HUDEP-2 (cell line): ENCODE measurements around the gene TMEM107.
A peak's percentile ranks its signal among the peaks of the same experiment; 100 is the strongest.
"Not testable (repeated sequence)": the region's sequence is repeated elsewhere in the genome, so short reads cannot be mapped to it uniquely, and the experiment has no call there.

ENCODE experiments used
- DNase-seq, 76 experiments: peaks; one replicate each; lab custom pipeline; 2025; ENCODE audit not compliant: unreplicated experiment in 76 of 76; lab: John Stamatoyannopoulos, UW

The TMEM107 gene

DNA sequence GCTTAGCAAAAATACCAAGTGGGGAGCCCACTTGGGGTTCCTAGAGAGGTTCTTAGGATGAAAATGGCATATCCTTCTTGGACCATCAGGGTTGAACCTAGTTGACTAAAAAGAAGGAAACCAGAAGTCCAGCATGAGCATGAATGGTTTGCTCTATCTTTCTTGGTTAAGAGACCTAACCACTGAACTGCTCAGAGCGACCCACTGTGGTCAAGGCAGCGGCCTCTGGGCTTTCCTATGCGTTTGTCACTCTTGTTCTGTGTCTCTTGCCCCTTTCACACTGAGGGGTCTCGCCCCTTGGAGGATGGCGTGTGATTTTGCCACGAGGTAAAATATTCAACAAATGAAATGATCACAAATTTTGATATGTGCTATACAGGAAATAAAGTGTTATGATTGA, 14.3 kb upstream of the TMEM107 start:
- DNase-seq, result no peak

DNA sequence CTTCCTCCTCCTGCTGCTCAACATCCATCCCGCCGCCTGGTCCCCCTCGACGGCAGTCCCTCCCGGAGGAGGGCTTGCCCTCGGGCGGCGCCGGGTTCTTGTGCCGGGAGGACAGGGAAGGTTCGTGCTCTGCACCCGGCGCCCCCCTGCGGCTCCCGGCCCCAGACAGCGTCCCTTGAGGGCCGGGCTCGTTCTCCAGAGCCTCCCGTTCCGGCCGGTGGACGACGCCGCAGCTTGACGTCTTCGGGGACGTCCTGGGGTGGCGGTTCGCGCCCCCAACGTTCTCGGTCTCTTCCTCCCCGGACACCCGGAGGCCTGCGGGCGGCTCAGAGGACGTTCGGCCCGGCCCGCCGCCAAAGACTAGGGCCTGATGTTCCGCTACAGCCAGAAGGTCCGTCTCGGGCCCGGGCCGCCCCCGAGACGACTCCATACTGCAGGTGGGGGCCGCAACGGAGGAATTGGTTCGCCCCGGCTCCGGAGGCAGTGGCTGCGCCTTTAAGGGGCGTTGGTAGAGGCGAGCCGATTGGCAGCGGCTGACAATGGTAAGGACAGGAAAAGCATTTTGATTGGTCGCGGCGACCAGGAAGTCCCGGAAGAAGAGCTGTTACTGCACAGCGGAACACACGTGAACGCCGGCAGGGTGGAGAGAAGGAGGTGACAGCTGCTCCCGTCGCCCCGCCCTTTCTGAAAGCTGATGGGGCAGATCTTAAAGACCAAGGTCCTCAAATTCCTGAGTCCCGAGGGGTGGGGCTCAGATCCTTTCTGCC, 13.7 kb upstream of the TMEM107 start, which contains the start of gene BORCS6:
BORCS6 (minus strand) TSS at position 470 of the 767 bp plus-strand sequence; CDS start at position 430, 40 bp downstream.
- DNase-seq, result peak in 74 of 76 experiments; percentile 38 to 98 (median 95)

DNA sequence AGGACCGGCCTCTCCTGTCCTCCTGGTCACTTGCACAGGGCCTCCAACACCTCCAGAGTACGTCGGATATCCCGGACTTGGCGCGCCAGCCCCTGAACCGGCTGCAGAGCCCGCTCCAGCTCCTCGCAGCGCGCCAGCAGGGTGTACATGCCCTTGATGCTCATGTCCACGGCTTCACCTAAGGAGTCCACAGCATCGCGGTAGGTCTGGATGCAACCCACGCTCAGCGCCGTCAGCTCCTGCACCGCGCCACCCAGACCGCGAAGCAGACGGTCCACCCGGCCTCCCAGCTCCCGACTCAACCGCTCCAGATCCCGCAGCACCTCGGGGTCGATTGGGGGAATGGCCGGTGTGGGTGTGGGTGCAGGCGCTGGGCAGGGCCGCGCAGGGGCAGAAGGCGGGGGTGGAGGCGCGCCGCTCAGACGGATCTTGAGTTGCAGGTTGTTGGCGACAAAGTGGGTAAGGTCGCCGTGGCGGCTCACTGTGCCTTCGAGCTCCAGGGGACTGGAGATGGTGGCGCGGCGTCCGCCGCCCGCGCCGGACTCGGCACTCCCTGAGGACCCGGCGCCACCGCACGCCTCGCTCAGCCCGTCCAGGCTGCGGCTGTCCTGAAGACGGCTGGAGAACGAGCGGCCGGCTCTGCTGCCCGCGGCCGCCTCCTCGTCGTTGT, 13.0 kb upstream of the TMEM107 start:
- DNase-seq, result peak in 5 of 76 experiments; percentile 14 to 32 (median 27)

DNA sequence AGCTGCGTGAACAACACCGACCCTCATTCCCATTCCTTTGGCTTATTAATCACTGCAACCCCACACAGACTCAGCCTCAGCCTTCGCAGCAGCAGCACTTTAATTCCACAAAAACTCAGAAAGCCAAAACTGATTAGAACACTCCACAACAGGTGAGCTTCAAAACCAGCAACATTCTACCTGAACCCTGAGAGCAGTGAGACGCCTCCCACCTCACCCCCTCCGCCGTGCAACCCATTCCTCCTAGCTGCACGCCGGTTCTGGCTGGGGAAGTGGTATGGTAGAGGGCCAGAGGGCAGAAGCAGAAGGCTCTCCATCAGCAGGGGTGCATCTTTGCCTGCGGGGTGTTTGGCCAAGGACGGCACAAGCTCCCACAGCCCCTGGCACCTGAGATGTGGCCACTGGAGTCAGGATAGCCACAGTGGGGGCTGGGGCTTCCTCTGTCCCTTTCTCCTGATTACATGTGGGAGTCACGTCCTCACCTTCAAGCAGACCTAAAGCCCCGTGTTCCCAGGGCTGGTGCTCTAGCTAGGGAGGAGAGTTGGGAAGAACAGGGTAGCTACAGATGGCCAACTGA, 12.2 kb upstream of the TMEM107 start:
- DNase-seq, result peak in 1 of 76 experiments; percentile 9

DNA sequence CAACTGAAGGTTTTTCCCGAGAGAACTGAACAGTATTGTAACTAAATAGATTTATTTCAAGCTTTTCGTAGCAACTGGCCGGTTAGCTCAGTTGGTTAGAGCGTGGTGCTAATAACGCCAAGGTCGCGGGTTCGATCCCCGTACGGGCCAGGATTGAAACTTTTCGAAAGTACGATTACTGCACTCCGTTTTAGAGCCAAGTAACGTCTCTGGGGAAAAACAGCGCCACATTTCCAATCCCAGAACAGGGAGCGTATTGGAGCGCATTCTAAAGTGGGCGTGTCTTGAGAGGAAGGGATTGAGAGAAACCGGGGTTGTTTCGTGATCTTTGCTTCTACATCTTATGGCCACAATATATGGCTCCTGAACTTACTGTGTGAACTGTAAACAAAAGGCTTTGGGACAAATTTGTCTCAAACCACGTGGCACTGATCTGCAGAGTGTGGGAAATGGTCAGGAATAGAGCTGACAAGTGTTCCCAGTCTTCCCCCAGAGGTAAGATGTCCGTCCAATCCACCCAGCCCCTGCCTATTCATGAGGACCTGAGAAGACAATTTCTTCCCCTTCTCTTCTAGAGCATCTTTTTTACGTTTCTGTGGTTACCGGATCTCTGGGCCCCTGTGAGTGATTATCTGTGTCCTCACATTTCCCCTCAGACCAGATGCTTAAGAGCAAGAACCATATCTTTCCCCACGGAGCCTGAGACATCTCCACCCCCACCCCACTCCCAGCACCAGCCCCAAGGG, 11.5 kb upstream of the TMEM107 start:
- DNase-seq, result peak in 74 of 76 experiments; percentile 55 to 97 (median 91)

DNA sequence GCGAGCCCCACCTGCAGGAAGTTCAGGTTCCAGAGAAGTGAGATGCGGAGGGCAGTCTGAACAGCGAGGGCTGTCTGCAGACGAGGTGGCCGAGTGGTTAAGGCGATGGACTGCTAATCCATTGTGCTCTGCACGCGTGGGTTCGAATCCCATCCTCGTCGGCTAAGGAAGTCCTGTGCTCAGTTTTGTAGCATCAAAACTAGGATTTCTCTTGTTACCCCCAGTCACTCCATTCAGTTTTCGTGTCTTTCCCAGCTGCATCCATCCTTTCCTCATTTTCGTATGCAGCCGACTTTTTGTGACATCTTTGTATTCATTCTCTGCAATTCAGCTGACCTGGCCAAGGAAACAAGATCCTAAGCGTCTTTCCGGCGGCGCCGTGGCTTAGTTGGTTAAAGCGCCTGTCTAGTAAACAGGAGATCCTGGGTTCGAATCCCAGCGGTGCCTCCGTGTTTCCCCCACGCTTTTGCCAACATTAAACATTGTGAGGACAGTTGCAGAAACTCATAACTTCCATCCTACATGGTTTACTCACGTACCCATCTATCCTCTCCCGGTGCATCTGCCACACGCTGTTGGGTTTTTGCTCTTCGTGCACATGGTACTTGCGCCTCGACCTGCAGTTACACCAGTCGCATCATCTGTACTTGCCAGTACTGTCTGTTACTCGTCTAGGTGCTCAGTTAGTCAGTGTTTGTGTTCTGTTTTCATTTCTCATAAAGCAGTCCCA, 10.8 kb upstream of the TMEM107 start:
- DNase-seq, result peak in 74 of 76 experiments; percentile 64 to 99 (median 94)

DNA sequence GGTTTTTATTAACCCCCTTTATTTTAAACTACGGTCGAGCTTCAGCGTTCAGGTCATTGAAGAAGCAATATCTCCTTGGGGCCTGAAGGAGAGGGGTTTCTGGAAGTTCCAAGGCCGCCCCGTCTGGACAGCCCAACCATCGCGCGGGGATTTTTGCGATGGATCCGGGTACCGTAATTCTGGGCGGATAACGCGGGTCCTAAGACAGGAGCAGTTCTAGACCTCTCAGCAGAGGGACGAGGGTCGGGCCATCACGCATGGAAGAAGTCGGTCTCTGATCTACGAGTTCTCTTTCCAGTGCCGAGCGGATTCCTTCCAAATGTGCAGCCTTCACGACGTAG, 10.2 kb upstream of the TMEM107 start:
- peak in 1 of 76 experiments; percentile 98 for DNase-seq

DNA sequence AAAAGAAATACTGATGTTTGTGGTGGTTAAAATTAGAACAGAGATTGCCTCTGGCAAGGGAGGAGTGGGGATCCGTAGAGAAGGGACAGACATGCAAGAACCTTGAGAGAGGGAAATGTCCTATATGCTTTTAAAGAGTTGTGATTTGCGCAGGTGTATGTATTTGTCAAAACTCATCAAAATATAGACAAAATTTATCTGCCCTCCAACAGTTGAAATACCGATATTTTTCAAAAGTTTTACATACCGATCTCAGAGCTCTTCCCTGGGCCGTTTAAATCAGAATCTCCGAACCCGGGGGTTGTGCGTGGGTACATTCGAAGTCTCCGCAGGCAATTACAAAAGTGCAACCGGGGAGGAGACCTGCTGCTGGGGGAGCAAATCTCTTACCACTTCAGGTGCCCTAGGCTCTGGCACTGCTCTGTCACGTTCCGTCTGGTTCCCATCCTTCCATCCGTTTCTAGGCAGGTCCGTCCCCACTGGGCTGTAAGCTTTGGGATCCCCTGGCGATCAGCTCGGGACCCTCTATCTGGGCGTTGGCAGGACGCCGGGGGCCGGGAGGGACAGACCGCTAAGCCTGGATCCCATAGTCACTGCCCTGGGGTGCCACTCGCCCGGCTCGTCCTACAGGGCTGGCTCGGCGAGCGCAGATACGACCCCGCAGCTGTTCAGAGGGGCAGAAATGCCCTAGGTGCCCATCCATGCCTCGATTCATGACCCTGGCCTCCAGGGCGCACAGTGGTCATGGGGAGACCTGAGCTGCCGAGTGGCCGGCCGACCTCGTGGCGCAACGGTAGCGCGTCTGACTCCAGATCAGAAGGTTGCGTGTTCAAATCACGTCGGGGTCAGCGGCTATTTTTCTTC, 9.6 kb upstream of the TMEM107 start:
- DNase-seq, result peak in 68 of 76 experiments; percentile 33 to 98 (median 71)

DNA sequence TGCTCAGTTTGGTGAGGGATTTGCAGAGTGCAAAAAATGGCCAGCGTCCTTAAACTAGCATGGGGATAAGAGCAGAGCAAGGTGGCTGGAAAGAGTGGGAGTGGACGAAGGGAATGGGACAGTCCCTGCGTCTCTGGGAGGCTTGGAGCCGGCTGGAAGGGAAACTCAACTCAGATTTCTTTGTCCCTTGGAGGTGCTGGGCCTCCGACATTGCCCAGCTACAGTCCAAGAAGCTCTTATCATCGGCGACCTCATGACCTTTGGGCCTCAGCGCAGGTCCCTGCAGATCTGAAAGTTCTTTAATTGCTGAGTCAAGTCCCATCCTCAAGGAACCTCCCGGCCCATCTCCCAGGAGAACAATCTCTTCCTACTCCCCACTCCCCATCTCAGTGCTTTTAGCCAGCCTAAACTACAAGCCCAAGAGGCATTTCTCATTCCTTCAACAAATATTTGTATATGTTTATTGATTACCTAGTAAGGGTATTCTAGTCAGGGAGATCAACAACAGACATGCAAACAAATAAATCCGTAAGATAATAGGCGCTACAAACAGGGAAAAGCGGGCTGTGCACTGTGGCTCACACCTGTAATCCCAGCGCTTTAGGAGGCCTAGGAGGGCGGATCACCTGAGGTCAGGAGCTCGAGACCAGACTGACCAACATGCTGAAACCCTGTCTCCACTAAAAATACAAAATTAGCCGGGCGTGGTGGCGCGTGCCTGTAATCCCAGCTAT, 985 bp upstream of the TMEM107 start:
- DNase-seq, result peak in 1 of 76 experiments; percentile 9

DNA sequence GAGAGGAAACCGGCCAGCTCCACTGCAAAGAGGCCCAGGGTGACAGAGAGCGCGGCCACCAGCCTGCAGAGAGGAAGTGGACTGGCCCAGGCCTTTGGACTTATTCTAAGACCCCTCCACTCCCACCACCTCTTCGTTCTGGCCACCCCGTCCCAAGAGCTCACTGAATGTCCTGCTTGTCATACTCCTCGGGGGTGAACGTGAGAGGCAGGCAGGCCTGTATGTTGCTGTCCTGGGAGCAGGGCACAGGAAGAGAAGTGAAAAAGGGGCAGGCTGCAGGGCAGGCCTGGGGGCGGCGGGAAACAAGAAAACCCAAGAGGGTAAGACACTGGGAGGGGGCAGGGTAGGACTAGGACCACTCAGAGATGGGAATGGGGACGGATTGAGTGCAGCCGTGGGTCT, 384 bp downstream of the TMEM107 start:
- peak in 4 of 76 experiments; percentile 23 to 49 (median 40) for DNase-seq

DNA sequence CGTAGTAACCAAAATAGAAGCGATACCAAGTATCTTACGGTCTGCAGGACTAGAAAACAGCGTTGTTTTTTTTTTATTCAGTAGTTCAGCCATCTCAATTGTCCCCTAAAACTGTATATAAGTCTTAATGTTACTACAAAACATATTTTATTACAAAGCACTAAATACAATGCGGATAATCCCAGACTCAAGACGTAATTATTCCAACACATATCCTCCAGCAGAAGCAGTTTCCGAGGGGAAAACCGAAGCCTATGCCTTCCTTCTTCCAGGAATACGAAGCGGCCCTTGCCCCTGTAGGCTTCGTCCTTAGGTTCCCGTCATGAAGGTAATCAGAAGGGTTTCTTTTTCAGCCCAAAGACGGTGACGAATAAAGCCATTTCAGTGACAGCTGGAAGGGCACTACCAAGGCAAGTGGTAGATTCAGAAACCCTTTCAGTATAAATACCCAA, 2.3 kb downstream of the TMEM107 start:
- peak in 2 of 76 experiments; percentile 8 to 19 for DNase-seq

DNA sequence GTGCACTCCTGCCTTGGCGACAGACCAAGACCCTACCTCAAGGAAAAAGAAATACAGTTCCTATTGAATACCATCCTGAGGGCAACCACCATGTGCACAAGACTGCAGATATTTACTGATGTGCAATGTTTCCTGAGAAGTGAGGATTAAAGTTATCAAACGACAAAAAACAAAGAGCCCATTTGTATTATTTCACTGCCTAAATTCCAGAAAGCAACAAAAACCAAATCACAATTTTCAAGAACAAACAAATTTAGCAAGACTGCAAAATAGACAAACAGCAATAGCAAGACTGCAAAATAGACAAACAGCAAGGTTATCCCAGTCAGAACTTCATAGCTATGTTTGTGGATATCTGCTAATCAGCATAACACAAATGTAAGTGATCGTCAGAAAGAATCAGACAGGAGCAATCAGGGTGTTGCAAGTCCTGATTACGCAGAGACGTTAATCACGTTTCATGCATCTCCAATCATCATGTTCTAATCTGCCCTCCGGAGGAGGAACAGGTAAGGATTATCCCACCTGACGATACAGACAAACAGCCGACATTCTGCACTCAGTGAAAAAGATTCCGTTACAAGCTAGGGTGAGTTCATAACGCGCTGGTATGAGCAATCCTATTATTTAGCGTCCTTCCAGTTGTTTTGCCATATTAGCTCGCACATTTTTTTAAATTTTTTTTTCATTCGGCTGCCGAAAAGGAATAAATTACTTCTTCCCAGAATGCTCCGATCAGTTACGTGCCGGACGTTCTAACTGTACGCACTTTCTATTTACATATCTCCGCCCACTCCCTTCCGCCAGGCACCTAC, 2.9 kb downstream of the TMEM107 start:
- DNase-seq, result peak in 73 of 76 experiments; percentile 12 to 98 (median 79)

DNA sequence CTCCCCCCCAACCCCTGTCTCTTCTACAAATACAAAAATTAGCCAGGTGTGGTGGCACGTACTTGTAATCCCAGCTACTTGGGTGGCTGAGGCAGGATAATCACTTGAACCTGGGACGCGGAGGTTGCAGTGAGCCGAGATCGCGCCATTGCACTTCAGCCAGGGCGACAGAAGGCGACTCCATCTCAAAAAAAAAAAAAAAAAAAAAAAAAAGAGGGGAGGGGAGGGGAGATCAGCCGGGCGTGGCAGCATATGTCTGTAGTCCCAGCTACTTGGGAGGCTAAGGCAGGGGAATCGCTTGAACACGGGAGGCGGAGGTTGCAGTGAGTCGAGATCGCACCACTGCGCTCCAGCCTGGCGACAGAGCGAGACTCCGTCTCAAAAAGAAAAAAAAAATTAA, 6.0 kb downstream of the TMEM107 start:
- DNase-seq, result not testable (repeated sequence)

DNA sequence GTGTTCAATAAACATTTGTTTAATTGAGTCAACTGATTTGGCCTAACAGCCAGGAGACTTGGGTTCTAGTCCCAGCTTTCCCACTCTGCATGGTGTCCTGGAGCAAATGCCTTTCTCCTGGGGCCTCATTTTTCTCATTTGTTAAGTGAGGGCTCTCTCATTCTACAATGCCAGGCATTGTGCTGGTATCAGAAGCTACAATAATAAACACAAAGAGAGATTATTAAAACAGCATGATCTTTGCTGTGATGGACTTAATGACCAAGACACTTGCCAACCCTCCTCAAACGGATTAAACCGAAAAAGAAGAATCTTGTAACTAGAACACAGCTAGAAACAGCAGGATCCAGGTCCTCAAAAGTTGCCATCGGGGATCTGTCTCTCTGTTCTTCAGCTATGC, 8.7 kb downstream of the TMEM107 start:
- no peak for DNase-seq

DNA sequence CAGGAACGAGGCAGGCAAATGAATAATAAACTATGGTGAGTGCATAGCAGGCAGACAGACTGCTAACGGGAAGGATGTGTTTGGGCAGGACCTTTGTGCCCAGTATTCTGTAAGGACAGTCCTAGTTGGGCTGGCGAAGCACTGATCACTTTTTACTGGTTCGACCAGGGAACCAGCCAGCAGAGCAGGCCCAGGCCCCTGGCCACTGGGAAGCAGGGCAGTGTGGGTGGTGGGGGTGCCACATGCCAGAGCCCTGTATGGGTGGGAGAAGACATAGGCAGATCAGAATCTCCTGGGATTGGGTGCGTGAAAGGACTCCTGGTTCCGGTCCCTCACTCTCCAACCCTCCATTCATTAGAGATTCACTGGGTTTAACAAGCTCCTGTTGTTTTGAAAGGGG, 9.4 kb downstream of the TMEM107 start:
- no peak for DNase-seq

DNA sequence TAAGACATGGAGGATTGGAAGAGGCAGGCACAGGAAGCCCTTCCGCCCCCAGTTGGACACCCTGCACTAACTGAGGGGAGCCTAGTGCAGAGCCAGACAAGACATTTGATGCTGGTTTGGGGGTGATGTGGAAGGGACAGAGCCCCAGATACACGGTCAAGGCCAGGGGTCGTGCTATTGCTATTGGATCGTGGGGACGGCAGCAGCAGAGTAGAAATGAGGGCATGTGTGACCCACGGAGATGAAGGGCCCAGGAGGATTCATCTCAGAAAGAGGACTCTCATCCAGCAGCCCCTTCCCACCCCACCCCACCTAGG, 11.4 kb downstream of the TMEM107 start:
- DNase-seq, result no peak

DNA sequence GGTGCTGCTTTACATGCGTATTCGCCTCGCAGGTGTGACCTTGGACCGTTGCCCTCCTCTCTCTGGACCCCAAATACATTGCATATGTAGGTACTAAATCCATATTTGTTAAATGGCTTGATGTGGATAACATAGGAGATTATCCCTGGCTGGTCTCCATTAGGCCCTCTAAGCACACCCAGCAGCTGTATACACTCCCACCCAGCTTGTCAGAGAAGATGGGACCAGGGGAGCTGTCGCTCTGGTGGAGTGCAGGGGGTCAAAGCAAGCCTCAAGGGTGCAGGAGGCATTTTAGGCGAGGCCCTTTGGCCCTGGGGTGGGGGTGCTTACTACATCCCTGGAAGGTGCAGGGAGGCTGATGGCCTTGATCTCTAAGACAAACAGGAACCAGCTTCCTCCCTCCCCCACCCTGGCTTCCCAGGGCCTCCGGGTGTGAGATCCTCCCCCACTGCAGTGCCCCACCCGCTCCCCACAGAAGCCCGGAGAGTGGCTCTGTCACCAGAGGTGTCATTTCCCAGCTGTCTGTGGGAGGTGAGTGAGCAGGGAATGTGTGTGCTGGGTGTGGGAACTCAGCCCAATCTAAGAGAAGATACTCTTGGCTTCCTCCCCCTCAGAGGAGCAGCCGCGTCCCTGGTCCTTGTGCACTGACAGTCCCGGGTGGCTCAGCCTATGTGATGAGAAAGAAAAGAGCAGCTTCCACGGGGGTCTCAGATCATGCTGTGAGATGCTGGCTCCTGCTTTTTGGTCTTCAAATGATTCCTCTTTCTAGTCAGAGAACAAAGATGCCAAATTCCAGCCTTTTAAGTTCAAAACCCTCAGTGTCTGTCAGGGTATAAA, 12.0 kb downstream of the TMEM107 start:
- DNase-seq, result peak in 71 of 76 experiments; percentile 25 to 88 (median 71)
